ENCODE data around the gene TP53RK. TPM values are rescaled to one million over a fixed set of nuclear protein-coding genes. Genes with fewer than 3 reads are reported as not detected.

TP53RK gene
- total RNA-seq, 2 donors from 2014 or later = 6.6 to 11.7 TPM

GRCh38 chr20:46637020-46637419, 52.2 kb downstream of the TP53RK start:
- 91 to 93% methylated on average over 10 to 11 of the region's 11 CpGs for WGBS, 2 donors
- no peak for ATAC-seq
- no peak for DNase-seq
- Histone ChIP-seq H3K9me3 (no peaks in the 10 kb centered on the region), H3K4me3 (no peak overlapping the region), H3K4me1 (peaks cover 7% of the 10 kb centered on the region), H3K36me3 (replicated peaks in 1 of 2; ENCODE audit: insufficient read depth in 1 of 2, low read depth in 2 of 2) (no peaks in the 10 kb centered on the region), H3K27me3 (no peaks in the 10 kb centered on the region), H3K27ac (no peak overlapping the region)
- intact Hi-C loops (cut with DNase I) = no loop called here
- TF ChIP-seq POLR2A (IDR thresholded peaks at IDR 0.05) = no peak
- TF ChIP-seq CTCF (IDR thresholded peaks at IDR 0.05) = no peak

GRCh38 chr20:46636514-46636913, 52.7 kb downstream of the TP53RK start:
- Histone ChIP-seq H3K9me3 (no peaks in the 10 kb centered on the region), H3K27me3 (no peaks in the 10 kb centered on the region), H3K4me1 (peaks cover 7% of the 10 kb centered on the region), H3K4me3 (no peak overlapping the region), H3K27ac (no peak overlapping the region), H3K36me3 (replicated peaks in 1 of 2; ENCODE audit: insufficient read depth in 1 of 2, low read depth in 2 of 2) (no peaks in the 10 kb centered on the region)
- no peak for TF ChIP-seq CTCF (IDR thresholded peaks at IDR 0.05)
- no peak for TF ChIP-seq POLR2A (IDR thresholded peaks at IDR 0.05)
- DNase-seq (no peak), ATAC-seq (no peak)
- intact Hi-C loops (cut with DNase I) = no loop called here
- whole genome bisulfite sequencing, 2 donors = 90 to 92% methylated on average over 4 of the region's 4 CpGs

- Histone ChIP-seq H3K9me3 (no peaks in the 10 kb centered on the region), H3K27me3 (no peaks in the 10 kb centered on the region), H3K36me3 (replicated peaks in 1 of 2; ENCODE audit: insufficient read depth in 1 of 2, low read depth in 2 of 2) (no peaks in the 10 kb centered on the region), H3K4me1 (peaks cover 3% of the 10 kb centered on the region), H3K27ac (no peak overlapping the region), H3K4me3 (no peak overlapping the region)
- no peak for DNase-seq
- intact Hi-C loops (cut with DNase I) = no loop called here
- no peak for ATAC-seq
- TF ChIP-seq CTCF (IDR thresholded peaks at IDR 0.05) (no peak), POLR2A (IDR thresholded peaks at IDR 0.05) (no peak)
- WGBS, 2 donors = 79 to 93% methylated on average over 5 of the region's 5 CpGs
These were observed 53.6 kb downstream of the TP53RK start for GRCh38 chr20:46635514-46636136.

GRCh38 chr20:46634528-46634927, 54.7 kb downstream of the TP53RK start:
- Histone ChIP-seq H3K4me1 (no peaks in the 10 kb centered on the region), H3K36me3 (replicated peaks in 1 of 2; ENCODE audit: insufficient read depth in 1 of 2, low read depth in 2 of 2) (no peaks in the 10 kb centered on the region), H3K9me3 (no peaks in the 10 kb centered on the region), H3K27me3 (no peaks in the 10 kb centered on the region), H3K27ac (no peak overlapping the region), H3K4me3 (no peak overlapping the region)
- WGBS, 2 donors = 55 to 62% methylated on average over 5 to 6 of the region's 6 CpGs
- no peak for TF ChIP-seq CTCF (IDR thresholded peaks at IDR 0.05)
- no peak for TF ChIP-seq POLR2A (IDR thresholded peaks at IDR 0.05)
- intact Hi-C loops (cut with DNase I) = no loop called here
- DNase-seq = peak in 1 of 4 donors; percentile 33
- ATAC-seq = no peak

Other genes starting within 250 kb of the TP53RK start
- 10 to 100 TPM; 11.2 to 13.8 TPM for gene ZNF334, start 175.9 kb downstream of the TP53RK start, total RNA-seq
- gene OCSTAMP, start 138.8 kb downstream of the TP53RK start, total RNA-seq = not detected
- 1 to 10 TPM; 3.4 to 6.3 TPM for gene SLC13A3, start 38.0 kb downstream of the TP53RK start, total RNA-seq
- gene SLC2A10, start 20.2 kb upstream of the TP53RK start, total RNA-seq = 10 to 100 TPM; 12.2 to 95.3 TPM
- gene EYA2, start 205.4 kb upstream of the TP53RK start, total RNA-seq = 1 to 10 TPM in 1 of 2 donors, under 1 TPM in 1; 0.52 to 3.6 TPM

All from body of pancreas (tissue), 4 donors.